Stimulated activated CD8-positive, alpha-beta memory T cell treated with anti-CD3 and anti-CD28 coated beads, Interleukin-7, amount 100 ng/mL, for 48 hours (primary cell): ENCODE results near the gene FGL2.
"Not testable (repeated sequence)": the region's sequence is repeated elsewhere in the genome, so short reads cannot be mapped to it uniquely, and the experiment has no call there.

ENCODE experiments used
- DNase-seq, 2 donors: peaks; one replicate each; pipeline ENCODE4 v3.0.0-alpha.2; 2020; ENCODE audit warnings: low read depth in 1 of 2; ENCODE audit errors: extremely low read depth in 1 of 2

The FGL2 gene

GRCh38 chr7:77172437-77173172 is 27.0 kb downstream of the FGL2 start:
- DNase-seq = not testable (repeated sequence)

GRCh38 chr7:77171073-77171472 is 28.5 kb downstream of the FGL2 start:
- not testable (repeated sequence) for DNase-seq

- DNase-seq = no peak
Measured at GRCh38 chr7:77157446-77157845, 42.2 kb downstream of the FGL2 start.

- not testable (repeated sequence) for DNase-seq
Measured at GRCh38 chr7:77157034-77157433, 42.6 kb downstream of the FGL2 start.

GRCh38 chr7:77155601-77156377 is 43.8 kb downstream of the FGL2 start:
- DNase-seq = peak in 1 of 2 donors; percentile 11

GRCh38 chr7:77154917-77155464 is 44.6 kb downstream of the FGL2 start:
- DNase-seq = not testable (repeated sequence)

- not testable (repeated sequence) for DNase-seq
Measured at GRCh38 chr7:77152232-77152631, 47.4 kb downstream of the FGL2 start.
